NB4 (cell line): ENCODE measurements around the gene LUZP2.

Experiments used
- DNase-seq: peaks from one replicate; pipeline ENCODE4 v3.0.0; 2010; ENCODE audit warnings: low read depth
- H3K4me3 ChIP-seq: one replicate; pipeline ENCODE4 v1.5.1; 2011; ENCODE audit warnings: mild to moderate bottlenecking, low read depth, low read length, moderate library complexity
- CTCF ChIP-seq: IDR thresholded peaks from one replicate; pipeline ENCODE4 v1.5.1; 2012; ENCODE audit warnings: low read depth, low read length
- MAX ChIP-seq: IDR thresholded peaks from 2 replicates; pipeline ENCODE4 v1.6.1; 2011; ENCODE audit warnings: low read depth, low read length
- MYC ChIP-seq: IDR thresholded peaks from 2 replicates; pipeline ENCODE4 v1.6.1; 2011; ENCODE audit warnings: low read depth, low read length
- POLR2A ChIP-seq: IDR thresholded peaks from 2 replicates; pipeline ENCODE4 v1.6.1; 2011; ENCODE audit warnings: mild to moderate bottlenecking; ENCODE audit not compliant: insufficient read length; ENCODE audit errors: extremely low read depth

The LUZP2 gene

GRCh38 chr11:24625975-24626374 lies 129.1 kb downstream of the LUZP2 start:
- no peak for DNase-seq
- TF ChIP-seq CTCF (no peak), MAX (no peak), MYC (no peak), POLR2A (no peak)
- no peak overlapping the region for H3K4me3 ChIP-seq

- no peak for DNase-seq
- H3K4me3 ChIP-seq: no peak overlapping the region
- no peak for TF ChIP-seq CTCF
- no peak for TF ChIP-seq MAX
- no peak for TF ChIP-seq MYC
- no peak for TF ChIP-seq POLR2A
Measured at GRCh38 chr11:24628224-24628776, 131.4 kb downstream of the LUZP2 start.

GRCh38 chr11:24634606-24635160 lies 137.8 kb downstream of the LUZP2 start:
- DNase-seq: no peak
- TF ChIP-seq MYC (no peak), POLR2A (no peak), CTCF (no peak), MAX (no peak)
- no peak overlapping the region for H3K4me3 ChIP-seq

GRCh38 chr11:24635588-24636290 lies 138.9 kb downstream of the LUZP2 start:
- no peak overlapping the region for H3K4me3 ChIP-seq
- DNase-seq: no peak
- TF ChIP-seq POLR2A: no peak
- TF ChIP-seq CTCF: no peak
- no peak for TF ChIP-seq MAX
- no peak for TF ChIP-seq MYC

- no peak for TF ChIP-seq POLR2A
- no peak for TF ChIP-seq MYC
- TF ChIP-seq CTCF: no peak
- TF ChIP-seq MAX: no peak
- no peak overlapping the region for H3K4me3 ChIP-seq
Measured at GRCh38 chr11:24636291-24636629, 139.4 kb downstream of the LUZP2 start.

More at GRCh38 chr11:24636291-24636629, 139.4 kb downstream of the LUZP2 start:
- DNase-seq: no peak
